Parietal lobe (tissue), 2 donors: Measurements from ENCODE around the gene NUP160. TPM values are rescaled to one million over a fixed set of nuclear protein-coding genes. Genes with fewer than 3 reads are reported as not detected.

Experiments
- small RNA-seq: library from RNA; depleted of rRNA; stranded (forward); fragments of <200 nt; gene quantifications from one replicate; pipeline ENCODE3, GENCODE V24; 2014; ENCODE audit warnings: low replicate concordance
- total RNA-seq: library from RNA; depleted of rRNA; stranded (reverse); fragments of >200 nt; gene quantifications from one replicate; pipeline ENCODE4 v1.2.3, GENCODE V29; 2014

NUP160 gene, protein sequence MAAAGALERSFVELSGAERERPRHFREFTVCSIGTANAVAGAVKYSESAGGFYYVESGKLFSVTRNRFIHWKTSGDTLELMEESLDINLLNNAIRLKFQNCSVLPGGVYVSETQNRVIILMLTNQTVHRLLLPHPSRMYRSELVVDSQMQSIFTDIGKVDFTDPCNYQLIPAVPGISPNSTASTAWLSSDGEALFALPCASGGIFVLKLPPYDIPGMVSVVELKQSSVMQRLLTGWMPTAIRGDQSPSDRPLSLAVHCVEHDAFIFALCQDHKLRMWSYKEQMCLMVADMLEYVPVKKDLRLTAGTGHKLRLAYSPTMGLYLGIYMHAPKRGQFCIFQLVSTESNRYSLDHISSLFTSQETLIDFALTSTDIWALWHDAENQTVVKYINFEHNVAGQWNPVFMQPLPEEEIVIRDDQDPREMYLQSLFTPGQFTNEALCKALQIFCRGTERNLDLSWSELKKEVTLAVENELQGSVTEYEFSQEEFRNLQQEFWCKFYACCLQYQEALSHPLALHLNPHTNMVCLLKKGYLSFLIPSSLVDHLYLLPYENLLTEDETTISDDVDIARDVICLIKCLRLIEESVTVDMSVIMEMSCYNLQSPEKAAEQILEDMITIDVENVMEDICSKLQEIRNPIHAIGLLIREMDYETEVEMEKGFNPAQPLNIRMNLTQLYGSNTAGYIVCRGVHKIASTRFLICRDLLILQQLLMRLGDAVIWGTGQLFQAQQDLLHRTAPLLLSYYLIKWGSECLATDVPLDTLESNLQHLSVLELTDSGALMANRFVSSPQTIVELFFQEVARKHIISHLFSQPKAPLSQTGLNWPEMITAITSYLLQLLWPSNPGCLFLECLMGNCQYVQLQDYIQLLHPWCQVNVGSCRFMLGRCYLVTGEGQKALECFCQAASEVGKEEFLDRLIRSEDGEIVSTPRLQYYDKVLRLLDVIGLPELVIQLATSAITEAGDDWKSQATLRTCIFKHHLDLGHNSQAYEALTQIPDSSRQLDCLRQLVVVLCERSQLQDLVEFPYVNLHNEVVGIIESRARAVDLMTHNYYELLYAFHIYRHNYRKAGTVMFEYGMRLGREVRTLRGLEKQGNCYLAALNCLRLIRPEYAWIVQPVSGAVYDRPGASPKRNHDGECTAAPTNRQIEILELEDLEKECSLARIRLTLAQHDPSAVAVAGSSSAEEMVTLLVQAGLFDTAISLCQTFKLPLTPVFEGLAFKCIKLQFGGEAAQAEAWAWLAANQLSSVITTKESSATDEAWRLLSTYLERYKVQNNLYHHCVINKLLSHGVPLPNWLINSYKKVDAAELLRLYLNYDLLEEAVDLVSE (N-terminal part only)
- total RNA-seq: 138 TPM

DNA sequence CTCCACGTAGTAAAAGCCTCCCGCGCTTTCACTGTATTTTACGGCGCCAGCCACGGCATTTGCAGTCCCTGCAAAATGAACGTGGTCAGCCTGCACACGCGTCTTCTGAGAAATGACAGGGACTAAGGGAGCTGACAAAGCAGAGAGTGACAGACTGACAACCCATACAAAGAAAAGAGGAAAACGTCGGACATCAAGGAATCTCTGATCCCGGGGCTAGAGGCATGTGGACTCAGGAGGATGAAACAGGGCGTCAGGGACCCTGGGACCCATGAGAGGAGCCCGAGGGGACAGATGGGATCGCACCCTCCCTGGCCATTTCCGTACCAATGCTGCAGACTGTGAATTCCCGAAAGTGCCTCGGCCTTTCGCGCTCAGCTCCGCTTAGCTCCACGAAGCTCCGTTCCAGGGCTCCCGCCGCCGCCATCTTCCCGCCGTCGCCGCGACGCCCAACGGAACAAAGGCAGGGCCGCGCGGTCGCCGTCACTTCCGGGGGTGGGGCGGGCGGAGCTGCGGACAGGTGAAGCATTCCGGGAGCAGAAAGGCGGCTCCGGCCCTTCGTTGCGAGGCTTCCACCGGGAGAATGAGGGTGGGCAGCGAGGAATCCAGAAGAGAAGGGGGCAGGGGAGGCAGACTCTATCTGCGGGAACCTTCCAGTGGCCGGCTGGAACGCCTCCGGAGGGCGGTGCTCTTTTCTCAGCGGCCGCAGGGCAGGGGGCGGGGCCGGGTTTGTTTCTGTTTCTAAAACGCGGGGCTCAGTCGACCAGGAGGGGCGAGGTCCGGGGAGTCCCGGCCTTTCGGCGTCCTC is at the start of gene NUP160:
Gene NUP160 (minus strand): TSS at position 459 of the 808 bp plus-strand sequence. CDS start 32 bp downstream, at position 427.

Small RNA genes within 50 kb of the gene (small RNA-seq; reads per million reads assigned to genes)
- gene AC021443.1 (not detected), gene RF00019 (not detected), gene RNA5SP340 (not detected)

Other genes starting within 250 kb of the NUP160 start
- 67.6 TPM for gene MTCH2, start 205.8 kb downstream of the NUP160 start, total RNA-seq
- gene AGBL2, start 133.0 kb downstream of the NUP160 start, total RNA-seq: 0.63 TPM
- gene FNBP4, start 81.0 kb downstream of the NUP160 start, total RNA-seq: 210 TPM
- gene PTPRJ, start 132.2 kb upstream of the NUP160 start, total RNA-seq: 18.8 TPM